IMR-90 (cell line): ENCODE data around the gene CLEC2D.
"Not testable (repeated sequence)": the region's sequence is repeated elsewhere in the genome, so short reads cannot be mapped to it uniquely, and the experiment has no call there.

Source experiments
- CEBPB ChIP-seq: IDR thresholded peaks from 2 replicates; pipeline ENCODE4 v1.6.1; 2012; ENCODE audit warnings: low read depth, low read length, improper control_type of control experiment
- CTCF ChIP-seq: conservative IDR thresholded peaks from 2 replicates; pipeline ENCODE4 v1.5.1; 2012; ENCODE audit warnings: mild to moderate bottlenecking, low read depth, low read length, improper control_type of control experiment
- ELK1 ChIP-seq: fragments of 150-350 bp; IDR thresholded peaks from 2 replicates; pipeline ENCODE4 v1.6.1; 2016; ENCODE audit warnings: low read depth, mild to moderate bottlenecking, low read length, moderate library complexity, borderline replicate concordance
- FOS ChIP-seq: fragments of 150-350 bp; IDR thresholded peaks from 2 replicates; pipeline ENCODE4 v1.6.1; 2016; ENCODE audit warnings: low read depth, low read length
- MAFK ChIP-seq: IDR thresholded peaks from 2 replicates; pipeline ENCODE4 v1.6.1; 2012; ENCODE audit warnings: low read depth, low read length, improper control_type of control experiment
- MXI1 ChIP-seq: IDR thresholded peaks from 2 replicates; pipeline ENCODE4 v1.6.1; 2012; ENCODE audit warnings: low read depth, mild to moderate bottlenecking, low read length, moderate library complexity, borderline replicate concordance
- NFE2L2 ChIP-seq: fragments of 150-350 bp; IDR thresholded peaks from 2 replicates; pipeline ENCODE4 v1.6.1; 2016; ENCODE audit warnings: low read depth, mild to moderate bottlenecking, low read length
- POLR2A ChIP-seq: IDR thresholded peaks from 2 replicates; pipeline ENCODE4 v1.6.1; 2012; ENCODE audit warnings: mild to moderate bottlenecking, low read depth, low read length
- RAD21 ChIP-seq: IDR thresholded peaks from 2 replicates; pipeline ENCODE4 v1.6.1; 2012; ENCODE audit warnings: low read length, improper control_type of control experiment
- RCOR1 ChIP-seq: IDR thresholded peaks from 2 replicates; pipeline ENCODE4 v1.6.1; 2012; ENCODE audit warnings: mild to moderate bottlenecking, low read length, improper control_type of control experiment; ENCODE audit not compliant: insufficient replicate concordance
- RFX5 ChIP-seq: IDR thresholded peaks from 2 replicates; pipeline ENCODE4 v1.8.0; 2012; ENCODE audit warnings: low read depth, mild to moderate bottlenecking, low read length, moderate library complexity
- SMC3 ChIP-seq: fragments of 150-350 bp; IDR thresholded peaks from 2 replicates; pipeline ENCODE4 v1.6.1; 2016; ENCODE audit warnings: low read depth, mild to moderate bottlenecking, antibody characterized with exemption, low read length, moderate library complexity

- not testable (repeated sequence) for TF ChIP-seq CTCF, FOS, RAD21, CEBPB, MAFK, POLR2A, RCOR1, SMC3, RFX5, NFE2L2, ELK1, MXI1
Observed at GRCh38 chr12:9682508-9682907, 13.0 kb downstream of the CLEC2D start.
